ENCODE data around the gene GHRHR. TPM values are rescaled to one million over a fixed set of nuclear protein-coding genes. Genes with fewer than 3 reads are reported as not detected.

The GHRHR gene
- total RNA-seq (2022) (not detected in 2 replicates), Bru-seq, nascent RNA (percentile 4 among the genes with signal in this experiment), BruChase-seq, experiment 1, labeled RNA remaining after a 2-hour chase (percentile 8 among the genes with signal in this experiment), BruChase-seq, experiment 2, labeled RNA remaining after a 6-hour chase (percentile 5 among the genes with signal in this experiment)
- long read RNA-seq, result 0 reads

- Histone ChIP-seq H3K4me1 (no peaks in the 10 kb centered on the region), H3K27me3 (replicated peaks; ENCODE audit: control insufficient read depth, insufficient read depth, low read length) (no peaks in the 10 kb centered on the region), H3K4me3 (ENCODE audit: low read depth, low read length) (no peak within 1 kb of the TSS), H3K36me3 (ENCODE audit: control insufficient read depth, insufficient read depth, low read length) (no peaks in the 10 kb centered on the region), H3K9me3 (no peaks in the 10 kb centered on the region)
- H3K4me3 Mint-ChIP-seq (ENCODE audit: unreplicated experiment), result no peak within 1 kb of the TSS
- ChIA-PET CTCF (no interaction called here), POLR2A (no interaction called here)
- no peaks in the 10 kb centered on the region for H3K36me3 Mint-ChIP-seq (ENCODE audit: insufficient read depth, unreplicated experiment)
- H3K4me1 Mint-ChIP-seq (ENCODE audit: low read depth, unreplicated experiment), result no peaks in the 10 kb centered on the region
- no peaks in the 10 kb centered on the region for H3K9me3 Mint-ChIP-seq (ENCODE audit: unreplicated experiment)
- intact Hi-C loops (cut with micrococcal nuclease; ENCODE audit: unreplicated experiment), result no loop called here
- H3K27me3 Mint-ChIP-seq (ENCODE audit: insufficient read depth, unreplicated experiment), result peaks cover 6% of the 10 kb centered on the region
- no peak within 1 kb of the TSS for H3K27ac Mint-ChIP-seq (ENCODE audit: unreplicated experiment)
- TF ChIP-seq CTCF (IDR thresholded peaks at IDR 0.05; ENCODE audit: insufficient read depth in 1 of 2, low read depth in 1 of 2, low read length in 1 of 2, severe bottlenecking in 1 of 2, unreplicated experiment in 1 of 2), result no peak
- no peak for DNase-seq
- BruUV-seq (replicated peaks), result no TSS peak
Measured at GRCh38 chr7:30963842-30964241, at the start of gene GHRHR. Gene GHRHR, plus strand, starts transcription at chr7:30963953. Its CDS starts 116 bp downstream, at chr7:30964069.

DNA sequence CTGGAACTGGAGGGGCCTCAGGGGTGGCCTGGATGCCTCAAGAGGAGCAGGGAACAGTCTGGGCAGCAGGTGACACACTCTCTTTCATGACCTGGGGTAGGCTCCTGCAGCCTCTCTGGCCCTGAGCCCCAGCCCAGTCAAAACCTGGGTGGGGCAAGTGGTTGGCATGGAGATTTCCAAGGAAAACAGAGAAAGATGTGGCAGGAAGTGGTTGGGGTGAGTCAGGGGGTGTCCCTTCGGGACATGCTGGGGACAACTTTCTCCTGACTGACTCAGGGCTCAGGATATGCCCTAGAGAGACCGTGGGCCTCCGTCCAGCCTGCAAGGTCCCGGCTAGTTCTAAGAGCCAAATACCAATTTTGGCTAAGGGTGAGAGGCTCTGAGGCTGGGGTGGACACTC lies 49.2 kb upstream of the GHRHR start:
- intact Hi-C loops (cut with micrococcal nuclease; ENCODE audit: unreplicated experiment), result no loop called here
- H3K36me3 ChIP-seq (ENCODE audit: control insufficient read depth, insufficient read depth, low read length), result no peaks in the 10 kb centered on the region
- BruUV-seq (replicated peaks), result no TSS peak
- CTCF ChIA-PET, result no interaction called here
- H3K27me3 ChIP-seq (replicated peaks; ENCODE audit: control insufficient read depth, insufficient read depth, low read length), result no peaks in the 10 kb centered on the region
- Mint-ChIP-seq H3K27ac (ENCODE audit: unreplicated experiment) (peak overlapping the region; percentile 3), H3K9me3 (ENCODE audit: unreplicated experiment) (no peaks in the 10 kb centered on the region), H3K4me3 (ENCODE audit: unreplicated experiment) (no peak overlapping the region), H3K4me1 (ENCODE audit: low read depth, unreplicated experiment) (peaks cover 18% of the 10 kb centered on the region), H3K27me3 (ENCODE audit: insufficient read depth, unreplicated experiment) (no peaks in the 10 kb centered on the region), H3K36me3 (ENCODE audit: insufficient read depth, unreplicated experiment) (no peaks in the 10 kb centered on the region)
- peaks cover 27% of the 10 kb centered on the region for H3K4me1 ChIP-seq
- POLR2A ChIA-PET, result no interaction called here
- H3K4me3 ChIP-seq (ENCODE audit: low read depth, low read length), result no peak overlapping the region
- TF ChIP-seq CTCF (IDR thresholded peaks at IDR 0.05; ENCODE audit: insufficient read depth in 1 of 2, low read depth in 1 of 2, low read length in 1 of 2, severe bottlenecking in 1 of 2, unreplicated experiment in 1 of 2), result no peak
- no peak for DNase-seq
- H3K9me3 ChIP-seq, result no peaks in the 10 kb centered on the region

DNA sequence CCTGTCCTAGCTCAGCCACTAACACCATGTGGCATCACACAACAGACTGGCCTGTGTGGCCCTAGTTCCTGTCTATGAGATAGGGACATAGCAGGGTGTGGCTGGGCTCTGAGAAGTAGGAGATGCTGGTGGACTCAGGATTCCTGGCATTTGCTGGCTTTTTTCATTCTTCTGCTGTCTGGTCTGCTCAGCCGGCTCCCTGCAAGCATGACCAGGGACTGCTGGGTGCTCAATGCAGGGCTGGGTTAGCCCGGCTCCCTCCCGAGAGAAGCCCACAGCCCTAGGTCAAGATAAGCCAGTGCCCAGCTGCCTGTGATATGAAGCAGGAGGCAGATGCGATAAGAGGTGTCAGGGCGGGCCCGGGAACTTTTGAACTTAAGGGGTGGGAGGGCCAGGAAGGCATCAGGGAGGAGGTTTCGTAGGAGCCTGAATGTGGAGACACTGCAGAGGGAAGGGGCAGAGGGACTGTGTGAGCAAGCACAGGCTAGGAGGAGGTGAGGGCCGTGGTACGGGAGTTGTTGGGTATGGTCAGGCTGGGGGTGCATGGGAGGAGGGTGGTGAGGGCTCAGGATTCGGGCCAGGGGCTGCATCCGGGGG lies 48.6 kb upstream of the GHRHR start:
- no peak for TF ChIP-seq CTCF (IDR thresholded peaks at IDR 0.05; ENCODE audit: insufficient read depth in 1 of 2, low read depth in 1 of 2, low read length in 1 of 2, severe bottlenecking in 1 of 2, unreplicated experiment in 1 of 2)
- H3K4me3 Mint-ChIP-seq (ENCODE audit: unreplicated experiment), result no peak overlapping the region
- no peaks in the 10 kb centered on the region for H3K36me3 Mint-ChIP-seq (ENCODE audit: insufficient read depth, unreplicated experiment)
- peaks cover 27% of the 10 kb centered on the region for H3K4me1 ChIP-seq
- no peak overlapping the region for H3K4me3 ChIP-seq (ENCODE audit: low read depth, low read length)
- H3K9me3 ChIP-seq, result no peaks in the 10 kb centered on the region
- ChIA-PET POLR2A (no interaction called here), CTCF (no interaction called here)
- intact Hi-C loops (cut with micrococcal nuclease; ENCODE audit: unreplicated experiment), result no loop called here
- no peaks in the 10 kb centered on the region for H3K36me3 ChIP-seq (ENCODE audit: control insufficient read depth, insufficient read depth, low read length)
- no TSS peak for BruUV-seq (replicated peaks)
- no peaks in the 10 kb centered on the region for H3K27me3 Mint-ChIP-seq (ENCODE audit: insufficient read depth, unreplicated experiment)
- peak overlapping the region; percentile 3 for H3K27ac Mint-ChIP-seq (ENCODE audit: unreplicated experiment)
- H3K4me1 Mint-ChIP-seq (ENCODE audit: low read depth, unreplicated experiment), result peaks cover 18% of the 10 kb centered on the region
- no peak for DNase-seq
- no peaks in the 10 kb centered on the region for H3K27me3 ChIP-seq (replicated peaks; ENCODE audit: control insufficient read depth, insufficient read depth, low read length)
- no peaks in the 10 kb centered on the region for H3K9me3 Mint-ChIP-seq (ENCODE audit: unreplicated experiment)

Data from Caco-2 (cell line).